ENCODE results near the gene PEPD.
"Not testable (repeated sequence)": the region's sequence is repeated elsewhere in the genome, so short reads cannot be mapped to it uniquely, and the experiment has no call there.

PEPD gene

DNA sequence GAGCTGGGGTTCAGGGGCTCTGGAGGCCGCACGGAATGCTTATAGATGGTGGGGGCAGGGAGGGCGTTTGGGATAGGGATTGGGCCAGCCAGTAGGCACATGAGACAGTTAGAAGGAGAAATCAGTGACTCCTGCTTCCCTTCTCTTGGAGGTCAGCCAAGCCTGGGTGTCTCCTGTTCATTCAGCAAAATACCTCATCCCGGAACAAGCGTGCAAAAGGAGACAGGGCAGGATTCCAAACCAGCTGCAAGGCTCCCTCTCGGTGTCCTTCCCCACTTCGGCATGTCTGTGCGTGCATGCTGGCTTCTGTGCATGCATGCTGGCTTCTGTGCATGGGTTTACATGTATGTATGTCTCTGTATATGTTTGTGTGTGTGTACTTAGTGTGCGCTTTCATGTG is 37.3 kb upstream of the PEPD start:
- TF ChIP-seq, protein P1, sequence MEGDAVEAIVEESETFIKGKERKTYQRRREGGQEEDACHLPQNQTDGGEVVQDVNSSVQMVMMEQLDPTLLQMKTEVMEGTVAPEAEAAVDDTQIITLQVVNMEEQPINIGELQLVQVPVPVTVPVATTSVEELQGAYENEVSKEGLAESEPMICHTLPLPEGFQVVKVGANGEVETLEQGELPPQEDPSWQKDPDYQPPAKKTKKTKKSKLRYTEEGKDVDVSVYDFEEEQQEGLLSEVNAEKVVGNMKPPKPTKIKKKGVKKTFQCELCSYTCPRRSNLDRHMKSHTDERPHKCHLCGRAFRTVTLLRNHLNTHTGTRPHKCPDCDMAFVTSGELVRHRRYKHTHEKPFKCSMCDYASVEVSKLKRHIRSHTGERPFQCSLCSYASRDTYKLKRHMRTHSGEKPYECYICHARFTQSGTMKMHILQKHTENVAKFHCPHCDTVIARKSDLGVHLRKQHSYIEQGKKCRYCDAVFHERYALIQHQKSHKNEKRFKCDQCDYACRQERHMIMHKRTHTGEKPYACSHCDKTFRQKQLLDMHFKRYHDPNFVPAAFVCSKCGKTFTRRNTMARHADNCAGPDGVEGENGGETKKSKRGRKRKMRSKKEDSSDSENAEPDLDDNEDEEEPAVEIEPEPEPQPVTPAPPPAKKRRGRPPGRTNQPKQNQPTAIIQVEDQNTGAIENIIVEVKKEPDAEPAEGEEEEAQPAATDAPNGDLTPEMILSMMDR (conservative IDR thresholded peaks at IDR 0.05) = no peak
- H3K27ac ChIP-seq = 0 out of 2 replicates have a peak overlapping the region, but pooled peaks have one; percentile 6

DNA sequence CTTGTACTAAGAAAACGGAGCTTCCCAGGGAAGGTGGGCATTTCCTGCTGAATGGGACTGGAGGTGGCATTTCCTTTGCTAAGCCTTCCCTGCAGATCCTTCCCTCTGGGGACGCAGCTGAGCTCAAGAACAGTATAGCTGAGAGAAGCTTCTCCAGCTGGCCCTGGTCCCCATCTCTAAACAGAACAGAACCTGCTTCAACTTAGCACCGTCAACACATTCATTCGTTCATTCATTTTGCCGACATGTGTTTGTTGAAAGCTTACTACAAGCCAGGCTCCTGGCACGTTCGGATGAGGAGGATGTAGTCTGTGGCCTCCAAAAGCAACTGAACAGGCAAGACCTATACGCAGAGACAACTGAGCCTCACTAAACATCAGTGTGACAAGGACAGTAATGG is 36.6 kb upstream of the PEPD start:
- H3K27ac ChIP-seq = no peak overlapping the region
- TF ChIP-seq, protein P1 (conservative IDR thresholded peaks at IDR 0.05) = no peak

DNA sequence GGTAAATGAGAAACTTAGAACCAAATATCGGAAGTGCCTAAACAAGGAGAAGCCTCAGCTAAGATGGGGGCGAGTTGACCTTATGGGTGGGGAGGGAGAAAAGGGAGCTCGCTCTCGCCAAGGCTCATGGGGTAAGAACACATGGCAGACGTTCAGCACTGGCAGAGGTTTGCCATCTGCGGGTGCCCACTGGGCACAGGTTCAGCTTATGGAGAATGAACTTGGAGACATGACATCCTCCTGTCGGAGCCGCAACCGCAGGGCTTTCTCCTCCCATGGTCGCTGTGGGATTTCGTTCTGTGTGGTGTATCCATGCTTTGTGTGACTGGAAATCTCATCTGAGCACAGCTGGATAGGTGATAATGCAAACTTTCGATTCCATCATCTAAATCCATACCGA is 36.1 kb upstream of the PEPD start:
- TF ChIP-seq, protein P1 (conservative IDR thresholded peaks at IDR 0.05) = no peak

DNA sequence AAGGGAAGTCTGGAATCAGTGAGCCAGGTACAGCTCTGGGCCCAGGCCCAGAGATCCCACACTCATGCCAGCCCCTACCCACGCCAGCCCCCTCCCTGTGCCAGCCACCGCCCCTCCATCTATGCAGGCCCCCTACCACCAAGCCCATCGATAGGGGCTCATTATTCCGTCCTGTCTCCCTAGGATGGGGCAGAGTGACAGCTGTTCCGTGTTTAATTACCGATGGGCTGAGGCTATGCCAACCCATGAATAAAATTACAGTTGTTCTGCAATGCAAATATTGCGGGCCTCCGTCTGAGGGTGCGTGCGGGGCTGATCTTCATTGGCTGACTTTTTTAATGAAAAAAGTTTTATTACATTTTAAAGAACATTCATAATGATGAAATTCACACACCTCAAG is 35.6 kb upstream of the PEPD start:
- TF ChIP-seq, protein P1 (conservative IDR thresholded peaks at IDR 0.05) = no peak
- H3K27ac ChIP-seq = no peak overlapping the region

More for the DNA sequence above, 36.1 kb upstream of the PEPD start:
- no peak overlapping the region for H3K27ac ChIP-seq

DNA sequence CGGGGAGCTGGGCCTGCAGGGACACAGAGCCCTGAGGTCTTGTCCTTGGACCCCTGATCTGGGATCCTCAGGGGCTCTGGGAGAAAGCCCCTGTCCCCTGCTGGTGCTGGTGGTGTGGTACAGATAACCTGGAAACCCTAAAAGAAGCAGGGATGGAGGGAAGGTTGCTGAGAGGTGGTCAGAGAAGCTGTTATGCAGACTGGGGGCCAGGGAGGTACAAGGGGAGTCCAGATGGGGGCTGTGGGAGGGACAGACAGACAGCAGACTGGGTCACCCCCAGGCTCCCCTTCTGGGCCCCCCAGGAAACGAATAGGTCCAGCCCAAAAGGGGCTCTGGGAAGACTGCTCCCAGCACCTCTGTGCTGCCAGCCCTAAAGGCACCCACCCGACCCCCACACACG is 34.7 kb upstream of the PEPD start:
- H3K27ac ChIP-seq = no peak overlapping the region
- TF ChIP-seq, protein P1 (conservative IDR thresholded peaks at IDR 0.05) = no peak

DNA sequence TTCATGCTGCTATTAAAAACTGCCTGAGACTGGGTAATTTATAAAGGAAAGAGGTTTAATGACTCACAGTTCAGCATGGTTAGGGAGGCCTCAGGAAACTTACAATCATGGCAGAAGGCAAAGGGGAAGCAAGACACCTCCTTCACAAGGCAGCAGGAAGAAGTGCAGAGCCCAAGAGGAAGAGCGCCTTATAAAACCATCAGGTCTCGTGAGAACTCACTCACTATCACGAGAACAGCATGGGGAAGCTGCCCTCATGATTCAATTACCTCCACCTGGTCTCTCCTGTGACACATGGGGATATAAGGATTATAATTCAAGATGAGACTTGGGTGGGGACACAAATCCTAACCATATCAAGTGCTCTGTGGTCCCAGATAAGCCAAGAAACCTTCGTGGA is 34.1 kb upstream of the PEPD start:
- H3K27ac ChIP-seq = not testable (repeated sequence)

DNA sequence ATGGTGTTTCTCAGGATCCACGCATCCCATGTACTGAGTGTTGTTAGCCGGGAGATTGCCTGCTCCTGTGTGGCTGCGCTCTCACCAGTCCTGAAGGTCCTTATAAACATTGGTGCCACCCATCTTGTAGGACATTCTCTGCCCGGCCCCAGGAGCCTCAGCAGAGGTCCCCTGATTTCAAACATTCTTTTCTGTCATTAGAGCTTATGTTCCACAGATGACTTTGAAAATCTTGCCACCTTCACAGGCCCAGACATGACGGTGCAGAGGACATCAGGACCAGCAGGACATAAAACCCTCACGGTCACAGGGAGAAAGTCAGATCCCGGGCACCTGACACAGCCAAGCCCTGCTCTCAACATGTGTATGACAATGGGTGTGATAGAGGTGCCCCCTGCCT is 33.2 kb upstream of the PEPD start:
- H3K27ac ChIP-seq = no peak overlapping the region
- TF ChIP-seq, protein P1 (conservative IDR thresholded peaks at IDR 0.05) = no peak

DNA sequence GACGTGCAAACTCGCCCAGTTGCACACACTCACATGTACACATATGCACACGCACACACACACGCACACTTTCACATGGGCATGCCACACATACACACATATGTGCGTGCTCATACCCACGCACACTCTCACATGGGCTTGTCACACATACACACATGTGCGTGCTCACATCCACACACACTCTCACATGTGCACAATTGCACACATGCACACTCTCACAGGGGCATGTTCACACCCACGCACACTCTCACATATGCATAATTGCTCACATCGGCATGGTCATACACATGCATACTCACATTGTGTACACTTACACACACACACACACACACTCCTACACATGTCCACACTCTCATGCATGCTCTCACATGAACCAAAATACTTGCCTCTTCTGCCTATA is 32.8 kb upstream of the PEPD start:
- H3K27ac ChIP-seq = no peak overlapping the region
- TF ChIP-seq, protein P1 (conservative IDR thresholded peaks at IDR 0.05) = no peak
